Cortex of kidney (tissue), 1 donor: ENCODE data around the gene C11orf71.

ENCODE experiments used
- DNase-seq: peaks from one replicate; lab custom pipeline; 2025; lab: John Stamatoyannopoulos, UW

Gene C11orf71

DNA sequence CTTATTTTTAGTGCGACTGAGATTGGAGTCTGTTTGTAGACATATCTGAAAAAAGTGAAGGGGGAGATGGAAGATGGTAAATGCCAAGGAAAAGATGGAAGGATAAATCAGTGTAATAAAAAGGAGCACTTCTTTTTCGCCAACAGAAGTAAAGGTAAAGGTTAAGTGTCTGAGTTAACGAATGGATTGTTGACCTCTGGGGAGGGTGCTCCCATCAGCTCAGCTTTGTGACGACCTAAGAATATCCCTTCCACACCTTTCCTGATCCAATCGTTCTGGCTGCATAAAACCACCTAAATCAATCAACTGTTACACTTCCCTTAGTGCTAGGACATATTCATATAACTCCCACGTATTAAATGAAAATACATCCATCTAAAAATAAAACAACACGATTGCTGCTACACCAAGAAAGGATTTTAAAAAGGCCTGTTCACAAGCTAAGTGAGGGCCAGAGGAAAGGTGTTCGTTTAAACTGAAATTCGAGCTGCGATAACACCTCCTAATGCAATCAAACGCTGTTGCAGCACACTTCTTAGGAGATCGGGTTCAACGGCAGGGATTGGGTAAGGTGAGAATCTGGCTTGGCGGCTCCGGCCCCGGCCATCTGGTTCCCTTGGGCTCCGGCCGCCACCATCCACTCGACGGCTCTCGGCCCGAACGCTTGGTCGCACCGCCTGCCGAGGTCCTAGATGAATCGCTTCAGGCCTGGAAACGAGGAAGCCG is 658 bp downstream of the C11orf71 start:
- DNase-seq, result no peak

DNA sequence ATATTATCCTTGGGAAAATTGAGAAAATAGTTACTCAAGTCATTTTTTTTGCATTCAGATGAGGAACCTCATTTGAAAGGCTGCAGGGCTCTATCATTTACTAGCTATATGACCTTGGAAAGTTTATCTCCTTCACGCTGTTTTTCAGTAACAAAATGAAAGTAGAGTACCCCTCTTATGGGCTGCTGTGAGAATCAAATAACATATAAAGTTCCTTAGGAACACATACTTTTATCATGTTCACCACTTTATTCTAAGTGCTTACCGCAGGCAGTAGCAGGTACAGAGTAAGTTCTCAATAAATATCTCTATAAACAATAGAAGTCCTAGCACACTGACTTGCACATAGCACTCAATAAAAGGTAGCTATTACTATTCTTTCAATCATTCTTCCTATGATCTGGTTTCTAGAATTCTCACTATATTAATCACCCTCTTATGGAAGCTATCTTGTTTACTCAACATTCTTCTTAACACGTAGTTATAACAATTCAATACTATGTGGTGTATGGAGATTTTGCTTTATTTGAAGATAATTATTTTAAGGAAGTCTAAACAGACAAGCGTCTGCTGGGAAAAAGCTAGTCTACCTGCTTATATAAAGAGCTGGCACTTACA is 1.9 kb downstream of the C11orf71 start:
- no peak for DNase-seq

DNA sequence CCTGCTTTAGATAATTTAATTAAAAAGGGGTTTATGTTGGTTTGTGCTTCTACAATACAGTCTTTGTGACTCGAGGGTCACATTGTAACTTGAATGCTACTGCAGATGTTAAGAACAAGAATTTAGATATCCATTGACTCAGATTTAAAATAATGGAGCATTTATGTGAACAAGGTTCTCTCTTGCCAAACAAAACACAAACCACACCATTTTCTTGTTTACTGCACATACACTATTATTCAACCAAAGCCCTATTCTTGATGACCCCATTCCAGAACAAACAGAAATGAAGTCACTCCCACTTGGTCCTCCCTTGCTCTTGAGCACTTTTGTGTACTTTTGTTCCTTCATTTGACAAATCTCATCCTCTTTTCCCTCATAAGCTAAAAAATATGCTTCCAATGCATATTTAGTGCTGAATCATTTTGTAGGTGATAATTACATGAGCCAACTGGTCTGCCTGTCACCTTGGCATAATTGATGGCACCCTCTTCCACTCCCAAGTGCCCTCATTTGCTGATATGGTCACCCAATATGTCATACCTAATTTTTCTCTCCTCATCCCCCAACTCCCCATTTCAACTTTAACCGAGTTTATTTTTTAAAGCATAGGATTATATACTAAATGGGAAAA is 2.8 kb downstream of the C11orf71 start:
- no peak for DNase-seq

DNA sequence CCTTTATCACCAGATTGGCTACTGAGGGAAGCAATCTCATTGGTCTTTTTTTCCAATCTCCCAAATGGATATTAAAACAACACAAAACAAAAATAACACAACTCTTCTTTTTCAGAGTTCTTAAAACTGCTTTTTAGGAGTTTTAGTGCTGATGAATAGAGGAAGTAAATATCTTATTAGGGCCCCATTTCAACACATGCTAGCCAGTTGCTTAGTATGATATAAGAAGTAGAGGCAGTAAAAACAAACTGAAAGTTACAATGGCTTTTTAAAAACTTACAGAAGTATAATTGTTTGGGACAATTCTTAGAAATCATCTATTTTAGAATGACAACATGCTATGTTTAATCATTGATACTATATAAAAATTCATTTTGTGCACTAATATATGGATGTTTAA is 3.4 kb downstream of the C11orf71 start:
- no peak for DNase-seq

DNA sequence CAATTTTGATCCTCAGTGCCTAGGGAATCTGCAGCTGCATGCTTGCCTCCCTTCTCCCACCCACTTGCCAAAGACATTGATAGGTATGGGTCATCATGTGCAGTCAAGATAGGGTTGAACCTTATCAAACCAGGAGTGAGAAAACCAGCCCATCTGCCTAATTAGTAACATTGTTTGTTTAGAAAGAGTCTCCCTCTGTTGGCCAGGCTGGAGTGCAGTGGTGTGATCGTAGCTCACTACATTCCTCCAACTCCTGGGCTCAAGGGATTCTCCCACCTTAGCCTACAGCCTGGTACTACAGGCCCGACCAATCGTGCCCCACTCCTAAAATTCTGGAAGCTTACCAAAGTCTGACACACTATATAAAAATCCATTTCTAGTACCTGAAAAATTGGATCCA is 4.6 kb downstream of the C11orf71 start:
- no peak for DNase-seq

DNA sequence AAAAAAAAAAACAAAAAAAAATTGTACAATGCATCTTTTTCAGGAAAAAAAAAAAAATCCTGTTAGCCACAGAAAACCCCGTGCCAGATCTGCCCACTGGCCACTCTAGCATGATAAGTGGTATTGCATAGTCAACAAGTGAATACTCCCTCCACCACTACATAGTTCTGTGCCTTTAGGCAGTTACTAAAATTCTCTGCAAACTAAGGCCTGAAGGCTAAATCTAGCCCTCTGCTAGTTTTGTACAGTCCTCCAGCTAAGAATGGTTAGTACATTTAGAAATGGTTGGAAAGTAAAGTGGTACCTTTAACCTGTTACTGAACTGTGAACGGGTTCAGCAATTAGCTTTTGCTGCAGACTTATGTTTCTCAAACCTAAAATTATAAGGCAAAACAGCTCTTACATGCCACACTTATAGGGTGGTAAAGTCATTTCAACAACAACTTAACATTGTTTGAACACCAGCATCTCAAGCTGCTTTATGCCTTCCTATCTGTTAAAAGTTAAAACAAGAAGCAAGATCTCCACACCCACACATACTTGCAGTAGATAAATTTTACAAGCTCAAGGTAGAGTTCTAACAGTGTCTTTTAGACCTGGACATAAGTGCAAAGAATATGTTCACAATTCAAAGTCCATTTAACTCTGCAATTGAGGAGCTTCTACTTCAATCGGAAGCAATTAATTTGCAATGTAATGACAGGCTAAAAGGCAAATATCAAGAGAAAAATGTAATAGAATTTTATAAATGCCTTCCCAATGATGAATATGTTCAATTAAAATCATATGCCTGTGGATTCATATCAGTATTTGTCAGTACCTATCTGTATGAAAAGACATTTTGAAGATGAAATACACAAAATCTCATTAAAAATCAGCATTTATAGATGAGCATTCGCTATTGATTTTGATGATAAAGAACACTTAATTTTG is 7.3 kb downstream of the C11orf71 start:
- no peak for DNase-seq

DNA sequence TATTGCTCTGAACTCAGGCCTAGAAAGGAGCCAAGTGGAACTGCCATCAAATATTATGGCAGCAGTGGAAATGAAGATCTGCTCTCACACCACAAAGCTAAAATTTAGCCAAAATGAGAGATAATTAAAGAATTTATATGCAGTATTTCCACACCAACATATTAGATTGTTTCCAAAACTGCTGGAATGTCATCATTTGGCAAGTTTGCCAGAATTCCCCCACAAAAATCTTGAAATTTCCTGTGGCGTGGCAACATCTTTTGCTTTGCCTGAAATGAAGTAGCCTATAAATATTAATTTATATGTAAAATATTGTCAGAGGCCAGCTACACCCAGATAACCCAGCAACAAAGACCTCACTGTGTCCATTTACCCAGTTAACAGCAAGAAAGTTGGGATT is 13.8 kb downstream of the C11orf71 start:
- DNase-seq, result no peak

DNA sequence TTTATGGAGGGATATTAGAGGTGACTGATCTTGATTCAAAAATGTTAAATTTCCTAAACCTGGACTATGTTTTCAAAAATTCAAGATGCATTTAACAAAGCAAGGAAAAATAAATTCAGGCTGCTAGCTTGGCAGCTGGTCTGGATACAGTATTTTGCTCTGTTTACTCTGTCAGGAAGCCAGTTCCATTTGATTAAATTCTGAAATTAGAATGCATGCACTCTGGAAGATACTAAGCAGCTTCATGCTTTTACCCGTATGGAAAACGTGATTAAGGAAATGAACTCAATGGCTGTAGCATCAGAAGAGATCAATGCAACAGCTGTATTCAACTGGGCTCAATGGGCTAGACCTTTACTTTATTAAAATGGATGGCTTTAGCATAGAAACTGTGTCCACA is 14.2 kb downstream of the C11orf71 start:
- DNase-seq, result no peak

DNA sequence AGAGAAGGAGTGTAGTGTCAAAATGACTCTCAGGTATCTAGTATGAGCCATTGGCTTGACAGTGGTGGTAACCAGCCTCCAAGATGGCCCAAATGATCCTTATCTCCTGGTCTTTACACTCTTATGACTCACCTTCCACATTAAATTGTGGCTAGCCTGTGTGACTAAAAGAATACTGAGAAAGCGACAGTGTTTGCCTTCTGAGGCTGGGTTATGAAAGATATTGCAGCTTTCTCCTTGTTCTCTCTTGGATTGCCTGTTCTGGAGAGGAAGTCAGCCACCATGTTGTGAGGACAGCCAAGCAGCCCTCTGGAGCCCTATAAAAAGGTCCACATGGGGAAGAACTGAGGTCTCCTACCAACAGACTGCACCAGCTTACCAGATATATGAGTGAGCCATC is 15.8 kb downstream of the C11orf71 start:
- DNase-seq, result no peak

DNA sequence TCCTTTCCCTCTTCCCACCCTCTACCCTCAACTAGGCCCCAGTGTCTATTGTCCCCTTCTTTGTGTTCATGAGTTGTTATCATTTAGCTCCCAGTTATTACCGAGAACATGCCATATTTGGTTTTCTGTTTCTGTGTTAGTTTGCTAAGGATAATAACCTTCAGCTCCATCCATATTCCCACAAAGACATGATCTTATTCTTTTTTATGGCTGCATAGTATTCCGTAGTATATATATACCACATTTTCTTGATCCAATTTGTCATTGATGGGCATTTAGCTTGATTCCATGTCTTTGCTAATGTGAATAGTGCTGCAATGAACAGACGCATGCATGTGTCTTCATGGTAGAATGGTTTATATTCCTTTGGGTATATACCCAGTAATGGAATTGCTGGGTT is 17.8 kb downstream of the C11orf71 start:
- DNase-seq, result no peak

DNA sequence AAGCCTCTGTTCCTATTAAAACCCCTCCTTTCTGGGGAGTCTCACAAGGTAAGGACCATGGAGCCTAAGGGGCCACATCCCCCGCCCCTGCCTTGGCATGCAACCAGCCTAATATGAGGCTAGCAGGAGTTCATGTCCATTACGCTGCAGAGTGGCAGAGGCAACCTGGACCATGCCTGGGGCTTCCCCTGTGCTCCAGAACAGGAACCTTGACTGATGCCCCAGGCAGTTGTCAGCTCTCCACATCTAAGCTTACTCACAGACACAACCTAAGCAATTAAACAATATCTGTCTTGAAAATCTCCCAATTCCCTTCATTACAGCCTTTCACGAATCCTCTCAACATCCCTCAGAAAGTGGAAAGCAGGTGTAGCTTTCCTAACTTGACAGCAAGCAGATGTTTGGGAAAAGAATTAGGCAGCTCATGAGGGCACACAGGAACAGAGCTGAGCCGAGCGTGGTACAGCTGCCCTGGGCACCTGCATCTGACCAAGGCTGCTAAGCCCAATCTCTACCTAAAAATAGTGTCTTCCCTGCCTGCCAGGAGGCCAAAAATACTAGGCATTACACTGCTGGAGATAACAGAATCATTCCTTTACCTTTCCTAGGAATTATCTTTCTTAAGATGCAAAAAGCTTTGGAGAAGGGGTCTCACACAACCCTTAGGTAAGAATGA is 20.8 kb downstream of the C11orf71 start:
- DNase-seq, result no peak

DNA sequence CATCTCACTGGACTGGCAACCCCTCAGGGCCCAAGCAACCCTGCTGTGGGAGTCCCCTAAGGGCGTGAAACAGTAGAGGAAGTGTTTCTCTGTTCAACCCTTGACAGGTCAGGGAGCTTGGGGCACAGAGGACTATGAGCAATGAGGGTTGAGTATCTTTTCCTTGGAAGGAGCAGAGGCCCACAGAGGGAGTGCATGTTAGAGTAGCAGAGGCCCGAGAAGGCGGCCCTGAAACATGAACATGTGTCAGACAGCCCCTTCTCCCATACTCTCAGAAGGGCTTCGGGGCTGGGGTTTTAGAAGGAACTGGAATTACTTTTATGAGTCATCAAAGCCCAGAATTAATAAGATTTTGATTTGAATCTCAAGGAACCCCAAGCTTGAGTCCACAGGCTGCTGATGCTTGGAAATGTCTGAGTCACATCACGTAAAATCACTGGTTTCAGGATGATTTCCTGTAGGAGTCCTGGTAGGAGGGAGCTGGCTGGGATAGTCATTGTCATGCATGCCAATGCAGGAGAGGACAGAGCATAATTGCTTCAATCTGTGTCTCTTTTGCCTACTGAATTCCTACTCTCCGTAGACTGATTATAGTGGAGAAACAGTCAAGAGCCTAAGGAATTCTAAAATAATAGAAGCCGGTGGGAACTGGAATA is 22.6 kb downstream of the C11orf71 start:
- no peak for DNase-seq

DNA sequence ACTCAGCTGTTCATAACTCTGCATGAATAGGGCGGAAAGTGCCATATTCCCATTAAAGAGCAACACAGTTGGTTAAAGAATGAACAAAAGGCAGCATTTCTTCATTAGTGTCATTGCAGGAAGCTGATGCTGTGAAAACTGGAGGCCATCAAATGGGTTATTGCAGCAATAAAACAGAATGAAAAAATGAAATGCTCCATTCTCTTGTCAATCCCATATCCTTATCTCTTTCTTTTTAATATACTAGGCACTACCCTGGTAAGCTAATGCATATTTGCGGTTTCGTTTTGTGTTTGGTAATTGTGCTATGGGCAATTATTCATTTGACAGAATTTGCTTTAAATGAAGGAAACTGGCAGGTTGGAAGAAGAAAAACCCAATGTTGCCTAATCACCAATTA is 25.3 kb downstream of the C11orf71 start:
- DNase-seq, result no peak

DNA sequence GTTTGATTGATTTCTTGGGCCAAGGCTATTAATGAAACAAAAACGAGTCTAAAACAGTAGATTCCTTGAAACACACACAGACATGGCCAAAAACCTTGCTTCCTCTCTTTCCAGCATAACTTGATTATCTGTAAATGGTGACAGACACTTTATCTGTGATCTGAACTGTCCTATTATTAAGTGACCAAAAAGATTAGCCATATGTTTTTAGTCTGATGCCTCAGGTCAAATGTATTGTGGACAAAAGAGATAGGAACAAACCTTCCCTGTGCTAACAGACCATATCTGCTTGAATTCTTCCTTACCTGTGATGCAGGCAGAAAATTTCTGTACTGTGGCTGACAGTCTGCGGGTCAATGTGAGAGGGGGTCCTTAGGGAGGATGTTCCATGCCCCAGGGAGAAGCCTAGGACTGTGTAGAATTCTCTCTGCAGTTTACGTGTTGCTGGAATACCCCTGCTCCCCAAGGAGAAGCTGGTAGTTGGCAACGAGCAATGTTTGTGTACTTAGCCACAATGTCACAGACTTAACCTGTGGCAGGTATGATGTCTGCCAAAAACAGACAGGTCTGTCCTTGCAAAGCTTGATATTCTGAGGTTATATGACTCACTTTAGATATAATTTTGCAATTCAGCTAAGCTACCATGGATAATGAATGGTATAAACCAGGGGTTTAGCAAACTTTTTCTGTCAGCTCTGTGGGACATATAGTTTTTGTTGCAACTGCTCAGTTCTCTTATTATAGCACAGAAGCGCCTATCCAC is 31.2 kb downstream of the C11orf71 start:
- DNase-seq, result no peak

DNA sequence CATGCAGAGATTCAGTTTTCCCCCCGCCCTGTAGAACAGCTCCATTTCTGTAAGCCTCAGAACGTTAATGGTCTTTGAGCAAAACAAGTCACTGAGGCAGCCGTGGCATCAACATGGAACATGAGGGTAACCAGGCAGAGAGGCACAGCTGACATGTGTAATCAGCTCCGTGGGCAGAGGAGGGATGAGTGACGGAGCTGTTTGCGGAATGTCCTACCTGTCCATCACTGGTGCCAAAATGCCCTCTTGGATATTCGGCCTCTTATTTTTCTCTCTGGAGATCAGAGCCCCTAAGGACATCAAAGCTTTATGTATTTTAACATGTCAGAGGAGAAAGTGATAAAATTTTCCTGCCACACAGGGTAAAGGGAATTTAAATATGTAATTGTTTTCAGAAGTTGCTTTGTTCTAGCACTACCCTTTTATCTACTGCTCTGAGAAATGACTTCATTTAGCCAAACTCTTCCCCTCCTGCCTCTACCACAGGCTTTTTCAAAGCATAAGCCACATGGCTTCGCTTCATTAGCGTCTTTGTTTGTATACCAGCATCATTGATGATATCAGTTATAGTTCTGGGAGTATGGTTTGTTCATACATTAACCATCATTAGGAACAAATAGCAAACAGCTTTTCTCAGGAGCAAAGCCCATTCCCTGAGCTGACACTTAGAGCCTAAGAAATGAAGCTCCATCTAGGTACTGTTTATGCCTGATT is 32.9 kb downstream of the C11orf71 start:
- DNase-seq, result no peak

DNA sequence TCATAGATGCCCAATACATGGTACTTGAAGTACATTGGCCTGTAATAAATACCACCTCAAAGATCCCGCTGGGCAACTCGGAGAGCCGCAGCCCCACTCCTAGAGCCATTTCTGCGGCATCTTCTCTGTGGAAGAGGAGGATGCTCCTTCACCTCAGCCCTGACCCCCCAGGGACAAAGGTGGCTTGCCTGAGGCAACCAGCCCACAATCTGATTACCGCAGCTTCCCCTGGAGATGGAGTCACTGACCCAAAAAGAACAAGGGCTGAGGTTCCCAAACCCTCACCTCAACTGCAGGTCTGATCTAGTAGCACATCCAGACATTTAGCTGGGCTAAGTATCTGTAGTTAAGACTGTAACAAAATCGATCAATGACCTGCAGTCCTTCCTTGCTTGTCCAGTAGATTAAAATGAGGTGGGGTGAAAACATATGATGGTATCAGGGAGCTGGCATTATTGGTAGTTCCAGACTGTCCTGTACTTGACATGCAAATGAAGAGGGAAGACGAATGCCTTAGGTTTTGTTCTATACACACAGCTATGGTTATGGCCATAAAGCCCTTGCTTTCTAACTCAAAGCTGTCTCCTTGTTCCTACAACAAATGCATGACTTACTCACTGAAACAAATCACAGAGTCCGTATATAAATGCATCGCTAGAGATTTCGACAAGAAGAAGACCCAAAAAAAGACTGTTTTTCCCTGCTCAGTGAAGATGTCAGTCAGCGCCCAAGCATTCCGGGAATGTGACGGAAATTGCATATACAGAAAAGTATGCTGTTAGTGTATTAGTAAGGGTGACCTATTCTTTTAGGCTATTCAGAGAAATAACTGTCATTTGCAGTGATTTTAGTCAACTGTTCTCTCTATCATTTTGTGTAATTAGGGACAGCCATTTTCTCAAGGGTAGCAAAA is 33.7 kb downstream of the C11orf71 start:
- DNase-seq, result no peak

DNA sequence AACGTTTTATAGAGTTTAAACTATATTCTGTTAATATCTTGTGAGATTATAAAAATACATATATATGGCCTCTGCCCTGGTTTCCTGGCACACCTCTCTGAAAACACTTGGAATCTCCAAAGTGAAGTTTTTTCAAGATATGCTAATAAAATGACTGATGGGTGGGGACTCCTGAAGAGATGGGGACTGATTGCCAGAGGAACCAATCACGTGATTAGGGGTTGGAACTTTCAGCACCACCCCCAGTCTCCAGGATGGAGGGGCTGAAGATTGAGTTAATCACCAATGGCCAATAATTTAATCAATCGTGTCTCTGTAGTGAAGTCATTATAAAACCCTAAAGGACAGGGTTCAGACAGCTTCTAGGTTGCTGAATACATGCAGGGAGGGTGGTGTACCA is 37.4 kb downstream of the C11orf71 start:
- DNase-seq, result no peak

DNA sequence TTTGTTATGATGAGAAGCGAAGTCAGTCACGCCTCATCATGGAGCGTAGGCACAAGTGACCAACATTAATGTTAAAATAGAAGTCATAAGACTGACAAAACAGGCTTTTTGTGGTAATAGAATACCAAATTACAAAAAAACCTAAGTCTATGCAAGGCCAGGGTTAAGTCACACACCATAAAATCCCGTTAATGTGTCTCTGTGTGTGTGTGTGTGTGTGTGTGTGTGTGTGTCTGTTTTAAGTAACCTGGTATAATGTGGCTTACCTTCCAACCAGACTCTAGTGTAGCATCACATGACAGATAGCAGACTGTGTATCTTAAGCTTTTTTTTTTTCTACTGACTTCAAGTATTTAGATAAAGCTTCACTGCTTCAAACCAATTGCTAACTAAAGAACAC is 38.0 kb downstream of the C11orf71 start:
- DNase-seq, result no peak

DNA sequence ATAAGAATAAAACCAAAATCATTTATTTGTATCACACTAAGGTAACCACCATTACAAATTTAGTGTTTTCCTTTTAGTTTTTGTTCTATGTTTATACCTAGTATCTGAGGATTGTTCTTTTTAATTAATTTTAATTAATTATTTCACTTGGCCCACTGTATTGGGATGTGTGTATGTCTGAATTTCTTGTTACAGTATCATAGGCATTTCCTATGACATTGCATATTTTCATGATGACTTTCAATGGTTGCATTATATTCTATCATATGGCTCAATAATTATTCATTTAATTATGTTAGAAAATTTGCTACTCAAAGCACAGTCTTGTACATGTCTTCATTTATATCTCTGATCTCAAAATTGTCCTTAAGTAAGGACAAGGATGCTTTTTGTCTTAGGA is 41.0 kb downstream of the C11orf71 start:
- no peak for DNase-seq
